Stimulated activated naive CD8-positive, alpha-beta T cell treated with anti-CD3 and anti-CD28 coated beads, Interleukin-15, amount 100 ng/mL, for 72 hours (primary cell): ENCODE data around the gene PIGQ.
"Not testable (repeated sequence)": the region's sequence is repeated elsewhere in the genome, so short reads cannot be mapped to it uniquely, and the experiment has no call there.

Experiments used
- ATAC-seq: fragments of 150-1000 bp; cut with Tn5 transposase; 2 replicates; pipeline ENCODE4 v1.10.0; 2021; ENCODE audit warnings: mild to moderate bottlenecking, moderate library complexity
- DNase-seq, 2 donors: peaks; one replicate each; pipeline ENCODE4 v3.0.0; 2021 to 2022
- H3K27ac Mint-ChIP-seq, 2 donors: one replicate each; pipeline ENCODE4 v1.8.0; 2022; ENCODE audit warnings: mild to moderate bottlenecking in 2 of 2, mixed read lengths in 2 of 2, moderate library complexity in 2 of 2
- H3K27me3 Mint-ChIP-seq: one replicate; pipeline ENCODE4 v1.8.0; 2022; ENCODE audit warnings: mixed read lengths
- H3K4me1 Mint-ChIP-seq: one replicate; pipeline ENCODE4 v1.8.0; 2022; ENCODE audit warnings: mild to moderate bottlenecking, mixed read lengths
- H3K4me3 Mint-ChIP-seq, 2 donors: one replicate each; pipeline ENCODE4 v1.8.0; 2022; ENCODE audit warnings: mild to moderate bottlenecking in 2 of 2, mixed read lengths in 2 of 2, moderate library complexity in 1 of 2
- H3K9me3 Mint-ChIP-seq, 2 donors: one replicate each; pipeline ENCODE4 v1.8.0; 2022; ENCODE audit warnings: mixed read lengths in 2 of 2

The PIGQ gene

DNA sequence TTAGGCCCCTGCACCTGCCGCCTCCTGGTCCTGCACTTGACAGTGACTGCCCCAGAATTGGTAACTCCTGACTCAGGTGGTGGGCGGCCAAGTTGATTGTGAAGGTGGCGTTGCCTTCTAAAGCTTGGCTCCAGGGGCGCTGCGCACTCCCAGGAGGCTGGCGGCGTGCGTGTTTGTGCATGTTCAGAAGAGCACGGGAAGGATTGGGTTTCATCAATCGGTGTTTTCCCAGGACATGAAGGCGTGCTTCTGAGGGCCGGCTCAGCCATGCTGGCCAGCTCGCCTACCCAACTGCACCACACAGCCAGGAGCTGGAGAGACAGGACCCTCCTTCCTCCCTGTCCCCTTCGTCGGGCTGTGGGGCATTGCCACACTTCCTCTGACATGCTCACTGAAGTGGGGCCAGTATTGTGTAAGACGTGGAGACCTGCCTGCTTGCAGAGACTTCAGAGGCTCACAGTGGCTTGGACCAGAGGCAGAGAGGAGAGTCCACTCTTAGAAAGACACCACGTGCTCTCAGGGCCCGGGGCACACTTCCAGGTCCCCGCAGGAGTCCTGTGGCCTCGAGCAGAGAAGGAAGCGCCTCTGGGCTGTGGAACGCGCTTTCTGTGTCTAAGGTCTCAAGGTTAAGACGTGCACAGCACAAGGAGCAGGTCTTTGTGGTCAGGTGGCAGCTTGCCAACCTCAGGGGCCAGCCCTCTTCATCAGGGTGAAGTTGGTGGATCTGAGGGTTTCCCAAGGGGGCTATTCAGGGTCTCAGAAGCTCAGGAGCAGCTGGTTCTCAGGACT, 22.9 kb downstream of the PIGQ start:
- ATAC-seq = no peak
- no peak overlapping the region for H3K27ac Mint-ChIP-seq
- peaks cover 57% of the 10 kb centered on the region for H3K4me1 Mint-ChIP-seq
- no peaks in the 10 kb centered on the region for H3K9me3 Mint-ChIP-seq
- H3K27me3 Mint-ChIP-seq = no peaks in the 10 kb centered on the region
- DNase-seq = no peak
- H3K4me3 Mint-ChIP-seq = no peak overlapping the region

DNA sequence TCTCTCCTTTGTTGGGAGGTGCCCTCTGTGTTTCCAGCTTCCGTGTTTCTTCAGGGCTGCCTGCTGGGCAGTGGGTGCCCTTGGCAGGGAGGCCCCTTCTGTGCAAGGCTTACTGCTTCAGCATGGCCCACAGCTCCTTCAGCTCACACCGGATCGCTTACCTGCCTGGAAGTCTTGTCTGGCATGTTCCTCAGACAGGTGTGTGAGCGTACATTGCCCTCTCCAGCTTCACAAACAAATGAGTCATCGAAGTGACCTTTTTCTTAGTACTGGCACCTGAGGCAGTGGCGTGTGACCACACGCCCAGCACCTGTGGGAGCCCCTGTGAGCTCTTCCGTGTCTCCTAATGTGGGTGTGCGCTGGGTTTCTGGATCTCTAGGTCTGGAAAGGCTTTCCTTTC, 23.6 kb downstream of the PIGQ start:
- Mint-ChIP-seq H3K9me3 (no peaks in the 10 kb centered on the region), H3K27me3 (no peaks in the 10 kb centered on the region), H3K4me1 (peaks cover 57% of the 10 kb centered on the region), H3K4me3 (no peak overlapping the region), H3K27ac (no peak overlapping the region)
- ATAC-seq = no peak
- DNase-seq = no peak

DNA sequence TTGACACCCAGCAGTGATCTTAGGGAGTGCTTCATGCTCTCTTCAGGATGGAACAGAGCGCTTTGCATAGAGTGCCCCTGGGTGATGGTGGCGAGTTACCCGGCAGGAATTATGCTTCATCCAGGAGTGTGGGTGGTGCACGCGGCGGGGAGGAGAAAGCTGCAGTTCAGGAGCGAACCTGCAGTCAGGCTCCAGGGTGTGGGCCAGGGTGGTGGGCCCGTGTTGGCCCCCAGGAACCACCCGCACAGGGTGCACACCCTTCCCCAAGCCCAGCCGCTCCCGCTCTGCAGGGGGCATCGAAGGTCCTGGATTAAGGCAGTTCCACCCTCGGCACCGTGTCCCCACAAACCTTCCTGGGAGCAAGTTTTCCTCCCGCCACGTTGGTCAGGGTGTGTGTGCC, 24.0 kb downstream of the PIGQ start:
- Mint-ChIP-seq H3K27ac (no peak overlapping the region), H3K4me3 (no peak overlapping the region), H3K4me1 (peaks cover 57% of the 10 kb centered on the region), H3K9me3 (no peaks in the 10 kb centered on the region), H3K27me3 (no peaks in the 10 kb centered on the region)
- ATAC-seq (no peak), DNase-seq (no peak)

DNA sequence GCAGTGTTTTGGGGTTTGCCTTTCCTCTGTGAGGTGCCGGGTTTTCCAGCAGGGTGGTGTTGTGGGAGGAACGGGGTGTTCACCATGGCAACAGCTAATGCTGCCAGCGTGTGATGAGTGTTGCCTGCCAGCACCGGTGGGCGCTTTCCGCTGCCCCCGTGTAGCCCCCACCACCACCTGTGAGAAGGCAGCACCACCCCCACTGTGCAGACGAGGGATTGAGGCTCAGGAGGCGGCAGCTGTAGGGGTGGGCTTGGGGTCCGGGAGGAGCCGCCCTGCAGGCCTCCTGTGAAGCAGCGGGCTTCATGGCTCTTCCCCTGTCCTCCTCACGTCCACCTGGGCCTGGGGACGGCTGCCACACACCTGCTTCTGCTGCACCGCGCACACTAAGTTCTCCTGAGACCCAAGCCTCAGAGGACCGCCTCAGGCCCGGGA, 25.3 kb downstream of the PIGQ start:
- Mint-ChIP-seq H3K27me3 (no peaks in the 10 kb centered on the region), H3K9me3 (no peaks in the 10 kb centered on the region), H3K4me3 (peak overlapping the region in 1 of 2 donors; percentile 31), H3K27ac (no peak overlapping the region), H3K4me1 (peaks cover 57% of the 10 kb centered on the region)
- DNase-seq = no peak
- no peak for ATAC-seq

DNA sequence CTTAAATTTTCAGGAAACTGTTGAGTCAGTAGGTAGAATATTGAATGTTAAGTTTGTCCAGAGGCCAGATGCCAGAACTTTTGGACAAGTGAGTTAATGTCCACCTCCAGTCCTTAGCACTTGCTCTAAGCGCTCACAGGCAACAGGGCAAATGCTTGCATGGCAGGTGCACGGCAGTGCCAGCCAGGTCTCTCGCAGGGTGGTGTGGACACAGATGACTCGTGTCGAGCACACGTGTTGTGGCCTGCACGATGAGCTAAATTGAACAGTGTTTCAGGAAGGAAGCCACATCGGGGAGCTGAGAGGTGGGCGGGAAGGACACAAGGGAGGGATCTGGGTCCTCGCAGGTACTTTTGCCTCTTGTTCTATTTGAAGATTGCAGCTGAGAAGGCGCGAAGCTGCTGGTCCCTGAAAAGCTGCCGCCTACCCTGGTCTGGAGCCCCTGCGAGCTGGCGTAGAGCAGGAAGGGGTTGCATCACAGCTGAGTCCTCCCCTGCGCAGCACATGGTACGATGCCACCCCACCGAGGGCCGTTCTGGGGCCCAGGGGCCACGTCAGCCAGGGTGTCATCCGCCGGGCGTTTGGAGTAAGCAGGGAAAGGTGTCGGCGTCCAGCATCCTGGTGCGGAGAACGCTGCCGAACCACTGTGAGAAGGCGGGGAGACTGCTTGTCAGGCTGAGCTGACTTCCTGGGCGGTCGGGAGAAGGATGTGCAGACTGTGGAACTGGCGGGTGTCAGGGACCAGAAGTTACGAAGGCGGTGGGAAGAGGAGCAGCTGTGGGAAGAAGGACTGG, 26.4 kb downstream of the PIGQ start:
- Mint-ChIP-seq H3K4me3 (no peak overlapping the region), H3K9me3 (no peaks in the 10 kb centered on the region), H3K27ac (no peak overlapping the region), H3K4me1 (peaks cover 53% of the 10 kb centered on the region), H3K27me3 (no peaks in the 10 kb centered on the region)
- DNase-seq = no peak
- no peak for ATAC-seq

DNA sequence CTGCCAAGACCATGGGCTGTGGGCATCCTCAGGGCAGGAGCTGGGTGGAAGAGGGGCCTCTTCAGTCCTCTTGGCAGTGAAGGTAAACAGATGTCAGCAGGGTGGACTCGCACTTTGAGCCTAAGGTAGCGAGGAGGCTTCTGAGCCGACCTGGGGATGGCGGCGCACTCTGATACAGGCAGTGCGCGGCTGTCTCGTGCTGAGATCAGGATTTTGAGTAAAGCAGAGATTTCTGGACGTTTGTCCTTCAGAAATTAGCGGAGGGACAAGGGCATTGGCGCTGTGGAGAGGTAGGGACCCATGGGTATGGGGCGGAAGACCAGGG, 26.9 kb downstream of the PIGQ start:
- H3K4me1 Mint-ChIP-seq = peaks cover 48% of the 10 kb centered on the region
- H3K4me3 Mint-ChIP-seq = no peak overlapping the region

DNA sequence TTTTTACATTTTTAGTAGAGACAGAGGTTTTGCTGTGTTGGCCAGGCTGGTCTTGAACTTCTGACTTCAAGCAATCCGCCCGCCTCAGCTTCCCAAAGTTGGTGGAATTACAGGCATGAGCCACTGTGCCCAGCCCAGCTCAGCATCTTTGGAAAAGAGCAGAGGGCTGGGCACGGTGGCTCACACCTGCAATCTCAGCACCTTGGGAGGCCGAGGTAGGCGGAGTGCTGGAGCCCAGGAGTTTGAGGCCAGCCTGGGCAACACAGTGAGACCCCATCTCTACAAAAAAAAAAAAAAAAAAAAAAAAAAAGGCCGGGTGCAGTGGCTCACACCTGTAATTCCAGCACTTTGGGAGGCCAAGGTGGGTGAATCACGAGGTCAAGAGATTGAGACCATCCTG, 27.9 kb downstream of the PIGQ start:
- not testable (repeated sequence) for DNase-seq, H3K4me3 Mint-ChIP-seq, H3K27me3 Mint-ChIP-seq, H3K27ac Mint-ChIP-seq, ATAC-seq, H3K9me3 Mint-ChIP-seq
- peaks cover 41% of the 10 kb centered on the region for H3K4me1 Mint-ChIP-seq

More for the DNA sequence above, 26.9 kb downstream of the PIGQ start:
- Mint-ChIP-seq H3K27ac (no peak overlapping the region), H3K9me3 (no peaks in the 10 kb centered on the region), H3K27me3 (no peaks in the 10 kb centered on the region)
- DNase-seq (no peak), ATAC-seq (no peak)

DNA sequence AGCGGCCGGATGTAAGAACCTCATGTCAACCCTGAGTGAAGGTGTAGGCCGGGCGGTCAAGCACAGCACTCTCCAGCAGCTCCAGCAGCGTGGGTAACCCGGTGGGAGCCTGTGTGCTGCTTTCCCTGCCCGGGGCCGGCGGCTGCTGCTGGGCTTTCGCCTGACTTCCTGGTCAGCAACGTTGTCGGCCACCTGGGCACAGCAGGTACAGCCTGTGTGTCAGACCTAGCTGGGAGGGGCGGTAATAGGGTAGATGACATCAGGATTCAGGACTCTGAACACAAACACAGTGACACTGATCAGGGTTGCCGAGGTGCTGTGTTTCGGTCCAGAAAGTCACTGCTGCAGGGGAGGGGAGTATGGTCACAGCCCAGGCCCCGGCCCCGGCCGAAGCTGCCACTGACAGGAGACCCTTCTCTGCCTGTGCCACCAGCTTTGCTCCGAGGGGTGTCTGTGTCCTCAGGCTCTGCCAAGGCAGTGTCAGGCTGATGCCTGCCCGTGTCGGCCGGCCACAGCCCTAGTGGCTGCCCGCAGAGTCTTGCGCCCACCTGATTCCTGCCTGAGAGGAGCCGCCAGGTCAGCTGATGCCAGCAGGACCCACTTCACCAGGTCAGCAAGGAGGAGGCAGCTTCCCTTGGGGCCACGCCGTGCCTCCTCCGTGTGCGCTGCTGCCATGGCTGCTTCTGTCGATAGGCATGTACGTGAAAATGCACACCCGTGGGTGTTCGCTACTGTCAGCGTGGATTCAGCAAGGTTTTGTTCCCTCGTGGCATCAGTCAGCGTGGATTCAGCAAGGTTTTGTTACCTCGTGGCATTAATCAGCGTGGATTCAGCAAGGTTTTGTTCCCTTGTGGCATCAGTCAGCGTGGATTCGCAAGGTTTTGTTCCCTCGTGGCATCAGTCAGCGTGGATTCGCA, 29.3 kb downstream of the PIGQ start:
- Mint-ChIP-seq H3K9me3 (no peaks in the 10 kb centered on the region), H3K27me3 (no peaks in the 10 kb centered on the region), H3K27ac (no peak overlapping the region), H3K4me3 (no peak overlapping the region), H3K4me1 (peaks cover 39% of the 10 kb centered on the region)
- ATAC-seq (no peak), DNase-seq (no peak)

DNA sequence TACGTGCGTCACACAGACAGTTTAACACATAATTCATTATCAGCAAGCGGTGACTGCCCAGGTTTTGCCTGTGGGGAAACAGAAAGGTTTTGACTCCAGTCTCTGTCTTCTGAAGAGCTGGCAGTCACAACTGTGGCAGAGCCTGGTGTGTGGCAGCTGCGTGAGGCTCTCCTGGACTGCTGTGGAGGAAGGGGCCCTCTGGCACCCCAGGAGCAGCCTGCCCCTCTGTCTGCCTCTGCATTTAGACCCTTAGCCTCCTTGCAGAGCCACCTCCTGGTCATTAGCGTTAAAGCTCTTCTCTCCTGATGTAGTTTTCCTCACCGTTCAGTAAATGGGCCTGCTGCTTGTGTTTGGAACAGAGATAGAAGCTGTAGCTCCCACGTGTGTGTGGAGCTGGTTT, 31.0 kb downstream of the PIGQ start:
- Mint-ChIP-seq H3K27me3 (no peaks in the 10 kb centered on the region), H3K27ac (no peak overlapping the region), H3K4me3 (peak overlapping the region in 1 of 2 donors; percentile 29), H3K4me1 (peaks cover 24% of the 10 kb centered on the region), H3K9me3 (no peaks in the 10 kb centered on the region)
- ATAC-seq (no peak), DNase-seq (no peak)

DNA sequence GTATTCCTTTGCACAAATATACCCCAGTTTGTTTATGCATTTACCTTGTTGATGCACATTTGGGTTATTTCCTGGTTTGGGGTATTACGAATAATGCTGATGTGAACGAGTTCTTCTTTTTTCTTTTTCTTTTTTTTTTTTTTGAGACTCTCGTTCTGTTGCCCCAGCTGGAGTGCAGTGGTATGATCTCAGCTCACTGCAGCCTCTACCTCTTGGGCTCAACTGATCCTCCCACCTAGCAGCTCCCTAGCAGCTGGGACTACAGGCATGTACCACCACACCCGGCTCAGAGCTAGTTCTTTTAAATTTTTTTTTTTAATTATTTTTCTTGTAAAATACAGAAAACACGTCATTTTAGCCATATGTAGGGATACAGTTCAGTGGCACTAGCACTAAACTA, 34.2 kb downstream of the PIGQ start:
- ATAC-seq = no peak
- H3K27me3 Mint-ChIP-seq = no peaks in the 10 kb centered on the region
- H3K4me3 Mint-ChIP-seq = peak overlapping the region in 1 of 2 donors; percentile 10
- H3K4me1 Mint-ChIP-seq = peaks cover 34% of the 10 kb centered on the region
- no peak for DNase-seq
- no peak overlapping the region for H3K27ac Mint-ChIP-seq
- no peaks in the 10 kb centered on the region for H3K9me3 Mint-ChIP-seq

DNA sequence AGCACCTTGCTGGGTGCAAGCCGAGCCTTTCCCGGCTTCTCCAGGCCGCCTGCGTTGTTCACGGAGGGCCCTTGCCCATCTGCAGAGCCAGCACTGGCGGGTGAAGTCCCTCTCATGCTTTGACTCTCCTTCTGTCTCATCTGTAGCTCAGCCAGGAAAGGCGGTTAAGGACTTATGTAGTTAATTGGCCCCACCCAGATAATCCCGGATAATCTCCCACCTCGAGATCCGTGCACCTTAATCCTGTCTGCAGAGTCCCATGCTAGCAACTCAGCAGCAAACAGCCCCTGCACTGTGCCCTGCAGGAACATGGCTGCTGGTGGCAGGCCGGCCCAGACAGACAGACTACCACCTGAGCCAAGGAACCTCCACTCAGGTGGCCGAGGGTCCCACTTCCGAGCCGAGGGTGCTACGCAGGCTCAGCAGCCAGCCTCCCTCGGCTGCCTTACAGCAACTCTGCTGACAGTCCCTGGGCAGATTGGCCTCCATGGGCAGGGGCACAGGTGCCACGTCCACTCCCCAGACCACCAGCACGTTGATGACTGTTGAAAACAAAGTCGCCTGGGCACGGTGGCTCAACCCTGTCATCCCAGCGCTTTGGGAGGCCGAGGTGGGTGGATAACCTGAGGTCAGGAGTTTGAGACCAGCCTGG, 37.0 kb downstream of the PIGQ start:
- DNase-seq (no peak), ATAC-seq (no peak)
- Mint-ChIP-seq H3K4me3 (no peak overlapping the region), H3K27ac (peak overlapping the region in 1 of 2 donors; percentile 54), H3K9me3 (no peaks in the 10 kb centered on the region), H3K27me3 (no peaks in the 10 kb centered on the region), H3K4me1 (peaks cover 36% of the 10 kb centered on the region)

DNA sequence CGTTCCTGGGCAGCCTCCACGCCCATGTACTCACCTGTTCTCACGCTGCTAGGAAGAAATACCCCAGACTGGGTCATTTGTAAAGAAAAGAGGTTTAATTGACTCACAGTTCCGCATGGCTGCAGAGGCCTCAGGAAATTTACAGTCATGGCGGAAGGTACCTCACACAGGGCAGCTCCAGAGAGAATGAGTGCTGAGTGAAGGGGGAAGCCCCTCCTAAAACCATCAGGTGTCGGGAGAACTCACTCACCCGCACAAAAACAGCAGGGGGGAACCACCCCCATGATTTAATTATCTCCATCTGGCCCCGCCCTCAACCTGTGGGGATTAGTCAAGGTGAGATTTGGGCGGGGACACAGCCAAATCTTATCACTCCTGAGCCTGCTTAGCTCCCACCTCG, 38.3 kb downstream of the PIGQ start:
- ATAC-seq (peak; percentile 94), DNase-seq (peak in 1 of 2 donors; percentile 62)
- no peaks in the 10 kb centered on the region for H3K9me3 Mint-ChIP-seq
- H3K4me1 Mint-ChIP-seq = peaks cover 30% of the 10 kb centered on the region
- no peaks in the 10 kb centered on the region for H3K27me3 Mint-ChIP-seq
- H3K27ac Mint-ChIP-seq = no peak overlapping the region
- H3K4me3 Mint-ChIP-seq = peak overlapping the region in 1 of 2 donors; percentile 8

DNA sequence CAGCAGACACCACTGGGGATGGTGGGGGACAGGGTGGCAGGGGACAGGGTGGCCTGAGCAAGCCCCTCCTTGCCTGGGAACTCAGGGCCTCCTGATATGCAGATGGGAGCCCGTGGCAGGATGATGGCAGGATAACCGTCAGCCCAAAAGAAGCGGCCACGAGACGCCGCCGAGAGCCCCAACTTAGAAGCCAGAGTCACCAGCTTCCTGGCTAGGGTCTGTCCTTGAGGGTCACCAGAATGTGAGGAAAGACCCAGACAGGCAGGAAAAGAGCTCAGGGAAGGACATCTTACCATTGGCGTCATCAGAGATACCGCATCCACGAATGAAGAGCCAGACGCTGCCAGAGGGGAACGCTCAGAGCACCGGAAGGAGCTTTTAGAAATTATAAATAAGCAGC, 39.5 kb downstream of the PIGQ start:
- ATAC-seq (no peak), DNase-seq (no peak)
- Mint-ChIP-seq H3K4me1 (peaks cover 21% of the 10 kb centered on the region), H3K4me3 (no peak overlapping the region), H3K9me3 (no peaks in the 10 kb centered on the region), H3K27me3 (no peaks in the 10 kb centered on the region), H3K27ac (no peak overlapping the region)

DNA sequence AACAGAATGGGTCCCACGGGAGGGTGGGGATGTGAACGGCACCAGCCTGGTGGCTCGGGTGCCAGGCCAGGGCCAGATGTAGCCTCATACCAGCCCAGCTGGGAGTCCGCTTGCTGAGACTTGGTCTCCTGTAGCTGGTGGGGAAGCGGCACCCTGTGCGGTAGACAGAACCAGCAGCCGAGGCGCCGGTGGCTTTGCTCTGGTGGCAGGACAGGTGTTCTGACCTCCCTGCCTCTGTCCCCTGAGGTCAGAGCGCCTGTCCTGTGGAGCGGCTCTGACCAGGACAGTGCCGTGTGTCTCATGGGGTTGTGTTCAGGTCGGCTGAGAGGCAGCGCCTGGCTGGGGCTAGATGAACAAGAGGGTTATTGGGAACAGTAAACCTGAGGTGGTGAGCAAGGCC, 40.2 kb downstream of the PIGQ start:
- DNase-seq (no peak), ATAC-seq (no peak)
- Mint-ChIP-seq H3K4me3 (no peak overlapping the region), H3K4me1 (peaks cover 21% of the 10 kb centered on the region), H3K27ac (peak overlapping the region in 1 of 2 donors; percentile 37), H3K9me3 (no peaks in the 10 kb centered on the region), H3K27me3 (no peaks in the 10 kb centered on the region)
